ENCODE results near the gene USP9X.
"Not testable (repeated sequence)": the region's sequence is repeated elsewhere in the genome, so short reads cannot be mapped to it uniquely, and the experiment has no call there.

USP9X gene

GRCh38 chrX:41084893-41085511, at the start of gene USP9X:
Gene USP9X, plus strand, starts transcription at chrX:41085445. Its CDS starts 38,184 bp downstream, at chrX:41123629.
- peak; percentile 83 for DNase-seq (ENCODE audit: low spot score)

- DNase-seq (ENCODE audit: low spot score): no peak
Measured at GRCh38 chrX:41035582-41035981, 49.7 kb upstream of the USP9X start.

GRCh38 chrX:41036668-41037326, 48.4 kb upstream of the USP9X start:
- DNase-seq (ENCODE audit: low spot score): no peak

GRCh38 chrX:41043196-41043595, 42.0 kb upstream of the USP9X start:
- no peak for DNase-seq (ENCODE audit: low spot score)

- DNase-seq (ENCODE audit: low spot score): no peak
Measured at GRCh38 chrX:41043674-41044345, 41.4 kb upstream of the USP9X start.

- no peak for DNase-seq (ENCODE audit: low spot score)
Measured at GRCh38 chrX:41045960-41046567, 39.2 kb upstream of the USP9X start.

GRCh38 chrX:41047878-41048534, 37.2 kb upstream of the USP9X start:
- DNase-seq (ENCODE audit: low spot score): no peak

GRCh38 chrX:41050359-41050758, 34.9 kb upstream of the USP9X start:
- no peak for DNase-seq (ENCODE audit: low spot score)

GRCh38 chrX:41051288-41051687, 34.0 kb upstream of the USP9X start:
- no peak for DNase-seq (ENCODE audit: low spot score)

GRCh38 chrX:41055740-41056139, 29.5 kb upstream of the USP9X start:
- DNase-seq (ENCODE audit: low spot score): no peak

GRCh38 chrX:41063276-41063675, 22.0 kb upstream of the USP9X start:
- not testable (repeated sequence) for DNase-seq (ENCODE audit: low spot score)

GRCh38 chrX:41064018-41064417, 21.2 kb upstream of the USP9X start:
- DNase-seq (ENCODE audit: low spot score): no peak

- no peak for DNase-seq (ENCODE audit: low spot score)
Measured at GRCh38 chrX:41066391-41066790, 18.9 kb upstream of the USP9X start.

GRCh38 chrX:41066969-41067368, 18.3 kb upstream of the USP9X start:
- DNase-seq (ENCODE audit: low spot score): no peak

- no peak for DNase-seq (ENCODE audit: low spot score)
Measured at GRCh38 chrX:41067721-41068120, 17.5 kb upstream of the USP9X start.

GRCh38 chrX:41076742-41077141, 8.5 kb upstream of the USP9X start:
- no peak for DNase-seq (ENCODE audit: low spot score)

- no peak for DNase-seq (ENCODE audit: low spot score)
Measured at GRCh38 chrX:41081821-41082220, 3.4 kb upstream of the USP9X start.

- DNase-seq (ENCODE audit: low spot score): no peak
Measured at GRCh38 chrX:41082783-41083182, 2.5 kb upstream of the USP9X start.

- peak; percentile 82 for DNase-seq (ENCODE audit: low spot score)
Measured at GRCh38 chrX:41084044-41084892, 977 bp upstream of the USP9X start.

- DNase-seq (ENCODE audit: low spot score): peak; percentile 35
Measured at GRCh38 chrX:41085512-41085877, 250 bp downstream of the USP9X start.

- peak; percentile 12 for DNase-seq (ENCODE audit: low spot score)
Measured at GRCh38 chrX:41085878-41086626, 807 bp downstream of the USP9X start.
